H9 (cell line): Measurements from ENCODE around the gene WDR33. TPM values are rescaled to one million over a fixed set of nuclear protein-coding genes. Genes with fewer than 3 reads are reported as not detected.

Experiments used
- DNase-seq: peaks from one replicate; pipeline ENCODE4 v3.0.0-alpha.2; 2017
- H2AFZ ChIP-seq: one replicate; pipeline ENCODE4 v1.6.1; 2013; ENCODE audit warnings: mild to moderate bottlenecking, low read length, control low read depth, moderate library complexity
- H2AK5ac ChIP-seq: 2 replicates; pipeline ENCODE4 v1.6.1; 2013; ENCODE audit warnings: low read length, control low read depth, mixed read lengths; ENCODE audit not compliant: insufficient read length
- H2BK120ac ChIP-seq: one replicate; pipeline ENCODE4 v1.6.1; 2013; ENCODE audit warnings: low read depth, mild to moderate bottlenecking, low read length, control low read depth, inconsistent platforms; ENCODE audit not compliant: poor library complexity, severe bottlenecking
- H2BK12ac ChIP-seq: 2 replicates; pipeline ENCODE4 v1.6.1; 2013; ENCODE audit warnings: low read length, control low read depth, mixed read lengths, low read depth; ENCODE audit not compliant: insufficient read length
- H2BK15ac ChIP-seq: 2 replicates; pipeline ENCODE4 v1.6.1; 2013; ENCODE audit warnings: low read depth, low read length, control low read depth
- H2BK20ac ChIP-seq: one replicate; pipeline ENCODE4 v1.6.1; 2013; ENCODE audit warnings: low read depth, mild to moderate bottlenecking, low read length, control low read depth, inconsistent platforms; ENCODE audit not compliant: poor library complexity, severe bottlenecking
- H2BK5ac ChIP-seq: 2 replicates; pipeline ENCODE4 v1.6.1; 2013; ENCODE audit warnings: low read length, control low read depth, mixed read lengths; ENCODE audit not compliant: insufficient read length
- H3K14ac ChIP-seq: 2 replicates; pipeline ENCODE4 v1.6.1; 2013; ENCODE audit warnings: low read length, control low read depth; ENCODE audit not compliant: insufficient read depth
- H3K18ac ChIP-seq: 2 replicates; pipeline ENCODE4 v1.6.1; 2013; ENCODE audit warnings: low read depth, mild to moderate bottlenecking, mixed read lengths, low read length, control low read depth; ENCODE audit not compliant: insufficient read length
- H3K23ac ChIP-seq: 2 replicates; pipeline ENCODE4 v1.6.1; 2013; ENCODE audit warnings: low read length, control low read depth, mixed read lengths, low read depth; ENCODE audit not compliant: insufficient read length
- H3K23me2 ChIP-seq: 2 replicates; pipeline ENCODE4 v1.6.1; 2013; ENCODE audit warnings: low read depth, mild to moderate bottlenecking, mixed read lengths, low read length, control low read depth; ENCODE audit not compliant: insufficient read length, poor library complexity, severe bottlenecking
- H3K27ac ChIP-seq: 2 replicates; pipeline ENCODE4 v1.5.1; 2013; ENCODE audit warnings: low read length, control low read depth, mixed read lengths, low read depth; ENCODE audit not compliant: insufficient read length
- H3K27me3 ChIP-seq: 2 replicates; pipeline ENCODE4 v1.6.1; 2013; ENCODE audit warnings: low read length, control low read depth, inconsistent platforms; ENCODE audit not compliant: insufficient read depth
- H3K4ac ChIP-seq: 2 replicates; pipeline ENCODE4 v1.6.1; 2013; ENCODE audit warnings: low read depth, mild to moderate bottlenecking, control low read depth, inconsistent platforms, low read length, moderate library complexity
- H3K4me1 ChIP-seq: 2 replicates; pipeline ENCODE4 v1.6.1; 2013; ENCODE audit warnings: low read length, control low read depth, inconsistent platforms; ENCODE audit not compliant: insufficient read depth
- H3K4me2 ChIP-seq: 2 replicates; pipeline ENCODE4 v1.6.1; 2013; ENCODE audit warnings: low read length, control low read depth, mixed read lengths; ENCODE audit not compliant: insufficient read length, insufficient read depth
- H3K56ac ChIP-seq: 2 replicates; pipeline ENCODE4 v1.6.1; 2013; ENCODE audit warnings: low read depth, mild to moderate bottlenecking, mixed read lengths, low read length, control low read depth; ENCODE audit not compliant: insufficient read length
- H3K79me1 ChIP-seq: 2 replicates; pipeline ENCODE4 v1.6.1; 2013; ENCODE audit warnings: low read depth, mild to moderate bottlenecking, moderate library complexity, low read length, control low read depth, inconsistent platforms; ENCODE audit not compliant: insufficient read depth, poor library complexity, severe bottlenecking
- H3K79me2 ChIP-seq: 2 replicates; pipeline ENCODE4 v1.6.1; 2013; ENCODE audit warnings: low read length, control low read depth, inconsistent platforms; ENCODE audit not compliant: insufficient read depth
- H3K9ac ChIP-seq: 2 replicates; pipeline ENCODE4 v1.6.1; 2013; ENCODE audit warnings: low read length, control low read depth, mixed read lengths; ENCODE audit not compliant: insufficient read length; ENCODE audit errors: extremely low read depth
- H3K9me3 ChIP-seq: one replicate; pipeline ENCODE4 v1.6.1; 2013; ENCODE audit warnings: low read depth, low read length, inconsistent platforms; ENCODE audit not compliant: control insufficient read depth
- H3T11ph ChIP-seq: one replicate; pipeline ENCODE4 v1.6.1; 2013; ENCODE audit warnings: mild to moderate bottlenecking, low read length, control low read depth, inconsistent platforms
- H4K20me1 ChIP-seq: one replicate; pipeline ENCODE4 v1.6.1; 2013; ENCODE audit not compliant: control insufficient read depth, insufficient read length, insufficient read depth
- H4K5ac ChIP-seq: 2 replicates; pipeline ENCODE4 v1.6.1; 2013; ENCODE audit warnings: low read depth, mild to moderate bottlenecking, mixed read lengths, low read length, control low read depth; ENCODE audit not compliant: insufficient read length
- H4K8ac ChIP-seq: replicated peaks from 2 replicates; pipeline ENCODE4 v1.6.1; 2013; ENCODE audit warnings: low read length, control low read depth, mixed read lengths, low read depth; ENCODE audit not compliant: insufficient read length
- H4K91ac ChIP-seq: 2 replicates; pipeline ENCODE4 v1.6.1; 2013; ENCODE audit warnings: low read depth, mild to moderate bottlenecking, moderate library complexity, mixed read lengths, low read length, control low read depth; ENCODE audit not compliant: insufficient read length
- H3K27ac Mint-ChIP-seq, 3 experiments: 2 replicates in 2 of 3; 3 replicates in 1 of 3; pipeline ENCODE4 v1.8.0; 2020 to 2021; ENCODE audit warnings: mixed read lengths in 3 of 3, mild to moderate bottlenecking in 1 of 3, moderate library complexity in 1 of 3
- H3K27me3 Mint-ChIP-seq: 2 replicates; pipeline ENCODE4 v1.8.0; 2021; ENCODE audit warnings: low read depth, mild to moderate bottlenecking, moderate library complexity, mixed read lengths
- H3K36me3 Mint-ChIP-seq, 3 experiments: 2 replicates in 2 of 3; 3 replicates in 1 of 3; pipeline ENCODE4 v1.8.0; 2020 to 2021; ENCODE audit warnings: low read depth in 3 of 3, mixed read lengths in 3 of 3; ENCODE audit not compliant: insufficient read depth in 1 of 3
- H3K4me1 Mint-ChIP-seq, 2 experiments: 2 replicates each; pipeline ENCODE4 v1.8.0; 2020; ENCODE audit warnings: mixed read lengths in 2 of 2
- H3K4me3 Mint-ChIP-seq, 2 experiments: 2 replicates in 1 of 2; 3 replicates in 1 of 2; pipeline ENCODE4 v1.8.0; 2020 to 2021; ENCODE audit warnings: mild to moderate bottlenecking in 2 of 2, mixed read lengths in 2 of 2, moderate library complexity in 1 of 2
- H3K9me3 Mint-ChIP-seq, 2 experiments: 2 replicates in 1 of 2; 3 replicates in 1 of 2; pipeline ENCODE4 v1.8.0; 2020; ENCODE audit warnings: mild to moderate bottlenecking in 2 of 2, mixed read lengths in 2 of 2, moderate library complexity in 1 of 2
- CTCF ChIP-seq: fragments of 200-600 bp; sonication (generic); conservative IDR thresholded peaks from 3 replicates; pipeline ENCODE4 v1.8.0; 2021; ENCODE audit warnings: antibody characterized with exemption, mild to moderate bottlenecking
- WGBS: extraction: QIAGEN DNeasy Blood & Tissue Kit; methylation state at CpG from one replicate; pipeline ENCODE4 v1.1.7; 2013; ENCODE audit warnings: missing lambda C conversion rate, low lambda C conversion rate, mixed read lengths; ENCODE audit not compliant: insufficient read length; ENCODE audit errors: extremely low coverage; 5-methylcytosine and 5-hydroxymethylcytosine counted together
- total RNA-seq: library from RNA; stranded (reverse); gene quantifications from 2 replicates; pipeline ENCODE4 v1.2.1, GENCODE V29; 2021

Gene WDR33
- total RNA-seq, 1 experiment from 2014 or later, result 86.0 TPM

GRCh38 chr2:127676906-127677305, 134.1 kb downstream of the WDR33 start:
- H3K4me1 Mint-ChIP-seq, result peaks cover 8 to 10% of the 10 kb centered on the region in 2 experiments; a peak in 3 of 4 replicates
- Histone ChIP-seq H2AFZ (no peak overlapping the region), H3K23me2 (peaks cover 6% of the 10 kb centered on the region), H4K8ac (no peak overlapping the region), H2BK12ac (no peak overlapping the region), H4K91ac (no peak overlapping the region), H3K4ac (no peak overlapping the region), H3K9me3 (no peaks in the 10 kb centered on the region), H4K20me1 (no peaks in the 10 kb centered on the region), H2BK20ac (no peak overlapping the region), H3K56ac (no peak overlapping the region), H3T11ph (no peak overlapping the region), H3K27me3 (peaks cover 13% of the 10 kb centered on the region), H4K5ac (no peak overlapping the region), H3K14ac (no peak overlapping the region), H3K79me2 (no peaks in the 10 kb centered on the region), H2BK120ac (no peak overlapping the region), H3K18ac (no peak overlapping the region), H2BK15ac (no peak overlapping the region), H3K79me1 (no peaks in the 10 kb centered on the region), H3K27ac (no peak overlapping the region), H3K23ac (no peak overlapping the region), H2BK5ac (no peak overlapping the region), H3K4me2 (no peak overlapping the region), H2AK5ac (no peak overlapping the region), H3K9ac (no peak overlapping the region), H3K4me1 (no peaks in the 10 kb centered on the region)
- no peaks in the 10 kb centered on the region for H3K9me3 Mint-ChIP-seq
- no CpG with 5 or more reads among the region's 2 CpGs for WGBS
- no peak for TF ChIP-seq CTCF
- H3K36me3 Mint-ChIP-seq, result no peaks in the 10 kb centered on the region; a peak in 1 of 7 replicates
- H3K27ac Mint-ChIP-seq, result no peak overlapping the region
- no peak for DNase-seq
- peaks cover 77% of the 10 kb centered on the region for H3K27me3 Mint-ChIP-seq
- peak overlapping the region in 1 of 2 experiments; percentile 60; a peak in 3 of 5 replicates for H3K4me3 Mint-ChIP-seq
